GM18520 (cell line): ENCODE data around the gene APH1A.
"Not testable (repeated sequence)": the region's sequence is repeated elsewhere in the genome, so short reads cannot be mapped to it uniquely, and the experiment has no call there.

ENCODE experiments used
- ATAC-seq: cut with Tn5 transposase; IDR thresholded peaks from one replicate; pipeline ENCODE4 v1.9.1; 2021; ENCODE audit not compliant: unreplicated experiment

Gene APH1A

DNA sequence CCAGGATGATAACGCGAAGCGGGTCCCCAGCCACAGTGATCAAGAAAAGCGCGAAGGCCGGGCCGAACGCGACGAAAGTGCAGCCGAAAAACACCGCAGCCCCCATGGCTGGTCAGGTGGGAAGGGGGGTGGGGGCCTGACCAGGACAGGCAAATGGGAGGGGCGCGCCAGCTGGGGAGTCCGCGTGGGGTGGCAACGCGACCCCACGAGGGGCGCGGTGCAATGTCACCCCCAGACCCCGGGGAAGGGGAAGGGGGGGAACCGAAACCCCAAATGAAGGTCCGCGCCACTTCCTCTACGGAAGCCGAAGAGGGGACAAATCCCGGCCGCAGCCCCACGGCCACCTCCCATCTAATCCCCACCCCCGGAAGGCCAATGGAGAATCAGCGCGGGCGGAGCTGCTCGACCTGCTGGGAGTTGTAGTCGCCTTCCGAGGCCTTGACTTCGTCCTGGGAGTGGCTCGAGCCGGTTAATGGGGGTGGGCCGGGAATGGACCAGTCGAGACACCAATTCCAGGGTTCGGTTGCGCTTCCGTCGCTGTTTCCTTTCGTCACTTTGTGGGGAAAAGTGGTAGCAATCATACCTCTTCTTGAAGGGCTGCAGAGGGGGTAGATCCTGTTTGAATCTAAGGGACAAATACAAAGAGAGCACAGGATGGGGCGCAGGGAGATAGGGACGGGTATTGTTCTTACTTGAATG is at the start of gene APH1A:
APH1A (minus strand) TSS at position 312 of the 699 bp plus-strand sequence; CDS start at position 106, 206 bp downstream.
- ATAC-seq: peak; percentile 79

DNA sequence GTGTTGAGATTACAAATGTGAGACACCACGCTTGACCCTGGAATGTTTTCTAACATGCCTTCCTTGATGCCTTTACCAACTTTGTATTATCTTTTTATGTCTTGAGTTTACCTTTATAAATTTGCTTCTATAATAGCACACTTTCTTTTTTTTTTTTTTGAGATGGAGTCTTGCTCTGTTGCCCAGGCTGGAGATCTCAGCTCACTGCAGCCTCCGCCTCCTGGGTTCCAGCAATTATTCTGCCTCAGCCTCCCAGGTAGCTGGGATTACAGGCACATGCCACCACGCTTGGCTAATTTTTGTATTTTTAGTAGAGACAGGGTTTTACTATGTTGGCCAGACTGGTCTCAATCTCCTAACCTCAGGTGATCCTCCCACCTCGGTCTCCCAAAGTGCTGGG is 45.9 kb upstream of the APH1A start:
- ATAC-seq: not testable (repeated sequence)

DNA sequence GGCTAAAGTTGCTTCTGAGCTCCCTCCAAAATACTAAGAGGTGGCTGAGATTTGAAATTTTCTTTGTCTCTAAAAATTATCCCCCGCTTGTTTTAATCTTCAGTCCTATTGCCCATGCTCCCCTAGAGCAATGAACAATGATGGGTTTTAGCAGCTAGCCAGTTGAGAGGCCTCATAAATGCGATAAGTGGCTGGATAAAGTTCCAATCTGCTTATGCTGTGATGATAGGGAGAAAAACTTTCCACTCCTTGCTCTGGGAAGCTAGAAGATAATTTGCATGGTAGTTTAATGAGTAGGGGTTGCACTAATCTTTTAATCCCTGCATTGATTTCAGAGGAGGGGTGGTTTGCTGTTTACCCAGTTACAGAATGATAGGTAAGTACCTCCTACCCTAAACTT is 42.9 kb upstream of the APH1A start:
- ATAC-seq: no peak

DNA sequence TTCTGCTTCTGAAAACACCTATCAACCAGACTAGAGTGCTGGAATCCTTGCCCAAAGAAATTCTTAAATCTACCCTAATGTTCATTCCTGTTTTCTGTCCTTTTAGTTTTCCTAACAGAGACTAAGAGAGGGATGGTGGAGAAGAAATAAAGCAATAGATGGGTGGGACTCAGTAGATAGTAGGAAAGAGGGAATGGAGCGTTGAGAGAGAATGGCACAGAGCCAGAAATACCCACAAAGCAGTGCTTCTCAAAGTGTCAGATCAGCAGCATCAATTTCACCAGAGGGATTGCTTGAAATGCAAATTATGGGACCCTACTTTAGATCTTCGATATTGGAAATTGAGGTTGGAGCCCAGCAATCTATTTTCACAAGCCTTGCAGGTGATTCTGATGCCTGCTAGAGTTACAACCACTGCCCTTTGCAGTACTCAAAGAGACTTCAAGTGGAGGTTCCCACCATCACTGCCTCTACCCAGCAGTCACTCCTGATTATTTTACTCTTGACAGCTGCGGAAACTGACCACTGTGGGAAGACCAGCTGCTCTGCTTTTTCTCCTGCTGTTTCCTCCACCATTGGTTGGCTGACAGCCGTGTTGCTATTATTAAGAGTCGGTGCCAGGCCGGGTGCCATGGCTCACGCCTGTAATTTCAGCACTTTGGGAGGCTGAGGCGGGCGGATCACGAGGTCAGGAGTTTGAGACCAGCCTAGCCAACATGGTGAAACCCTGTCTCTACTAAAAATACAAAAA is 41.1 kb upstream of the APH1A start:
- ATAC-seq: no peak

DNA sequence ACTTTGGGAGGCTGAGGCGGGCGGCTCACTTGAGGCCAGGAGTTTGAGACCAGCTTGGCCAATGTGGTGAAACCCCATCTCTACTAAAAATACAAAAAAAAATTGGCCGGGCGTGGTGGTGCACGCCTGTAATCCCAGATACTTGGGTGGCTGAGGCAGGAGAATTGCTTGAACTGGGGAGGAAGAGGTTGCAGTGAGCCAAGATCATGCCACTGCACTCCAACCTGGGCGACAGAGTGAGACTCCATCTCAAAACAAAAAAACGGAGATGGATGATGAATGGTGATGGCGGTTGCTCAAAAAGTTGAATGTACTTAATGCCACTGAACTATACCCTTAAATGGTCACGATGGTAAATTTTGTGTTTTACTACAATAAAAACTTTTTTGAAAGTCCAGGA is 39.8 kb upstream of the APH1A start:
- not testable (repeated sequence) for ATAC-seq

DNA sequence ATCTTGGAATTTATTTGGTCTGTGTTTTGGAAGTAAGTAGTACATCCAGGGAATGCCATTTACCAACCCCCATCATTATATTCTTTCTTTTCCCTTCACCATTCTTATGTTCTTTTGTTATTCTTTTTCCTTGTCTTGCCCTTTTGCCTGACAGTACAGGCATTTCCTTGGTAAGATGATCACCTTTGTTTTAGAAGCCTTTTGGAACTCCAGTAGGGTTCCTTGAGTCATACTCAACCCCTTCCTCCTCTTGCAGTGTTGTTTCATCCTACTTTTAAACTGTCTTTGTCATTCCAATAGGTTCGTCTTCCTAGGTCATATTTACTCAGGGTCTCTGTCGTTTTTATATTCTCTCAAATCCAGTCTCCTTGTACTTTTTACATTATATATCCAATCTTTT is 34.1 kb upstream of the APH1A start:
- no peak for ATAC-seq

DNA sequence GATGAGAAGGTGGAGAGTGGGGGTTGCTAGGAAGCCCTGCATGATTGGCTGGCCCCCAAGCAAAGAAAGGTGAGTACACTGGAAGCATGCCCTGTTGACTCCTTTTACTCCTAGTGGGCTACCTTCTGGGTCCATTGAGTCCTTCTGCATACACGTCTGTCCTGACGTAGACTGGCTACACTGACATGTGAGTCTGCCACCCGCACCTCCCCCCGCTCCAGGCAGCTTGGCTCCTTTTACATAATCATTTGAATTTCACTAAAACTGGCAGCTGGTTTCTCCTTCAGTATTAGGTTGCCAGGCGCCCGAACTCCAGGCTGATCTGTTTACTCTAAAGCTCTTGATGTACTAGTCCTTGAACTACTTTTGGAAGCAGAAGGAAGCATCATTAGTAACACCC is 33.5 kb upstream of the APH1A start:
- ATAC-seq: no peak

DNA sequence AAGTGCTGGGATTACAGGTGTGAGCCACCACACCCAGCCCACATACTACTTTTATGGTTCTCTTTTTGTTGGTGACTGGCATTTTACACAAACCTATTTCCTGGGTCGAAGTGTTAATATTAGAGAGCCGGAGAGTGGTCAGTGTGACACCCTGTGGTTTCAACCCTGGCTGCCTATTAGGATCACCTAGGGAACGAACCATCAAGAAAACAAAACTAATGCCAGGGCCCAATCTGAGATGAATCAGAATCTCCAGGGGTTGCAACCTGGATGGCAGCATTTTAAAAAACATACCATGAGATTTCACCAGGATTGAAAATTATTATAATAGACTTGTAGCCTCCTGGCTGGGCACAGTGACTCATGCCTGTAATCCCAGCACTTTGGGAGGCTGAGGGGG is 30.9 kb upstream of the APH1A start:
- ATAC-seq: no peak

DNA sequence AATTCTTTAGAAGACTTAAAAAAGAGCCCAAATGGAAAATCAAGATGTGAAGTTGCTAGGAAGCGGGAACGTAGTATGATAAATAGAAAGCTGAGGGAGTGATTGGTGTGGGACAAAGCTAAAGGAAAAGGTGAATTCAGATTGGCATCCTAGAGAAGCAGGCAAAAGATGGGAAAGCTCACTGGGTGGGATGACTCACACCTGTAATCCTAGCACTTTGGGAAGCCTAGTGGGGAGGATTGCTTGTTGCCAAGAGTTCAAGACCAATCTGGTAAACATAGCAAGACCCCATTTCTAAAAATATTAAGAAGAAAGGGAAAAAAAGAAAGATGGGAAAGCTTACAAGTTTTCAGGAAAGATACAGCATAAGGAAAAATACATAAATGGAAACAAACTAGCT is 26.7 kb upstream of the APH1A start:
- no peak for ATAC-seq

DNA sequence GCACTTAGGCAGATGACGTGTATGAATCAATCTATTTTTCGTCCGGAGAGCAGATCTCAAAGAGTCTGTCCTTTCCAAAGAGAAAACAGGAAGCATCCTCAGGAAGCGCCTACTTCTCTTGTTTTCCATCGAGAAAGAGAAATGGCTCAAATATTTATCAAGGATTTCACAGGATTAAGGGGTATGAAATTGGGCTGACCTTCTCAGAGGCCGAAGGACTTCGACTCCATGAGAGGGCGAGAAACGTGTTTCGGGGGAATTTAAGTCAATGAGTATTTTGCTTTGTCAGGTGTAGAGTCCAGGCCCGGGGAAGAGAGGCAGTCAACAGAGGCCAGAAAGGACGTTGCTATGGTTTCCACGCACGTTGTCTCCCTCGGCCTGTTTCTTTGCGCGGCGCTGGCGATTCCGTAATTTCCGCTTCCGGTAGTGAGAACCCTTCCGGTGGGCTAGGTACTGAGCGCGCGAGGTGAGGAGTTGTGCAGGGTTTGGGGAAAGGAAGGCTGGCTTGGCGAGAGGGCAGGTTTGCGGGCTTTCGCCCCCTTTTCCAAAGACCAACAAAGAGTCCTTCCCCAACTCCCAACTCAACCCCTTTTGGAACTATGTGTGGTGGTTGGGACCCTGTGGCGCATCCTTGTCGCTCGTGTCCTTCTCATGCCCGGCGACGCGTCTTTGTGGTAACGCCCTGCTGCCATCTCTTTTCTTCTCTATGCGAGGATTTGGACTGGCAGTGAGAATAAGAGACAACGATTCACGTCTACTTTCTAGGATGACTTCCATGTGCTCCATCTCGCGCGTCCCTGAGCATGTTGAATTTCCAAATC is 24.8 kb upstream of the APH1A start, which contains the start of gene MRPS21:
MRPS21 (plus strand) TSS at position 429 of the 821 bp plus-strand sequence. CDS start 506 bp downstream, outside the sequence.
- peak; percentile 80 for ATAC-seq

DNA sequence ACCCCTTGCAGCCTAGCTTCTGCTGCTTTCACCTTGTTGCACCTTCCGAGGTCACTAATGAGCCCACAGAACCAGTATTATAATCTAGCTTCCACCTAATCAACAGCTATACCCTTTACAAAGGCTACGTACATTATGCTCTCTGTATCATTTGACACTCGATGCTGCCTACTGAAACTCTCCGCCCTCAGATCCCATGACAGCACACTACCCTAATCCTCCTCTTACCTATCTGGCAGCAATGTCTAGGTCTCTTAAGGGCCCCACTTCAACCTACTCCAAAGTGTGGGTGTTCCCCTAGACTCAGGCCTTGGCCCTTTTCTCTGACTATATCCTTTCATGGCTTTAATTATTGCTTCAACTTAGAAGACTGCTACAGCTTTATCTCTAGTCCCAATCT is 20.0 kb upstream of the APH1A start:
- no peak for ATAC-seq

DNA sequence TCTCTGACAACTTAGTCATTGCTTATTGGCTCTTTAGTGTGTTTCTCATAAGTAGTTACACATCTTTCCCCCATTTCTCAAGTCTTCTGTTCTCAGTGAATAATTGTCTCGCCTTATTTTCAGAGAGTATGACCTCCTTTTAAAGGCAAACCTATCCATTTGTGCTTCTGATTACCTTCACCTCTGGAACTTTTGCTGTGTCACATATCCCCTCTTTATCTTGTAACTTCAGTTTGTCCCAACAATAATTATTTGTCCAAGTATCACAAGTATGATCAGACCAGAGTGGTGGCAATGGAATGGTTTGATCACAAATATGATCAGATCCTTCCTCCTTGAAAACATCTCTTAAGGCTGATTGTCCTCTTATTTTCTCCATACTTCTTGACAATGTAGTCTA is 19.6 kb upstream of the APH1A start:
- ATAC-seq: no peak

DNA sequence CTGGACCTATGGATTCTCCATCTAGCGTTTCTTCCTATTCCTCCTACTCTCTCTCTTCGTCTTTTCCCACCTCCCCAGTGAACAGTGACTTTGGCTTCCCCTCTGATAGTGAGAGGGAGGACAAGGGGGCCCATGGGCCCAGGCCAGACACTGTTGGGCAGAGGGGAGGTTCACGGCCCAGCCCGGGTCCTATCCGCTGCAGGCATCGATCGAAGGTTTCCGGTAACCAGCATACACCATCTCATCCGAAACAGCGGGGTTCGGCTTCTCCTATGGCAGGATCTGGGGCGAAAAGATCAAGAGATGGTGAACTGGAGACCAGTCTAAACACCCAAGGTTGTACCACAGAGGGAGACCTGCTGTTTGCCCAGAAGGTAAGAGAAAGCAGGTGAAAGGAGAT is 14.4 kb upstream of the APH1A start:
- no peak for ATAC-seq

DNA sequence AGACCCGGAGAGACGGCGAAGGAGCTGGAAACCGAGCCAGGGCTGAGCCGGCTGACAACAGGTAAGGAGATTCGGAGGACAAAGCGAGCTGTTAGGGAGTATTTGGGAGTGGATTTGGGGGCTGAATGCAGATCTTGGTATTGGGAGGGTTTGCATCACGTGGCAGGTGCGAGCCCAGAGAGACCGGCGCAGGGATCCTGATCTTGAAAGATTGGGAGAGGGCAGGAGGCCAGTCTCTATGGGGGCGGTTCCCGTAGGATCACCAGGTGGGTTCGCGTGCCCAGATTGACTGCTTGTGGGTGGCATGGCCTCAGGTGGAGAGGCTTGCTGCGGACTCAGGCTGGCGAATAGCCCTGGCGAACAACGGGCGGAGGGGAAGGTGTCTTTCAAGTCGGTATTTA is 13.7 kb upstream of the APH1A start:
- no peak for ATAC-seq

DNA sequence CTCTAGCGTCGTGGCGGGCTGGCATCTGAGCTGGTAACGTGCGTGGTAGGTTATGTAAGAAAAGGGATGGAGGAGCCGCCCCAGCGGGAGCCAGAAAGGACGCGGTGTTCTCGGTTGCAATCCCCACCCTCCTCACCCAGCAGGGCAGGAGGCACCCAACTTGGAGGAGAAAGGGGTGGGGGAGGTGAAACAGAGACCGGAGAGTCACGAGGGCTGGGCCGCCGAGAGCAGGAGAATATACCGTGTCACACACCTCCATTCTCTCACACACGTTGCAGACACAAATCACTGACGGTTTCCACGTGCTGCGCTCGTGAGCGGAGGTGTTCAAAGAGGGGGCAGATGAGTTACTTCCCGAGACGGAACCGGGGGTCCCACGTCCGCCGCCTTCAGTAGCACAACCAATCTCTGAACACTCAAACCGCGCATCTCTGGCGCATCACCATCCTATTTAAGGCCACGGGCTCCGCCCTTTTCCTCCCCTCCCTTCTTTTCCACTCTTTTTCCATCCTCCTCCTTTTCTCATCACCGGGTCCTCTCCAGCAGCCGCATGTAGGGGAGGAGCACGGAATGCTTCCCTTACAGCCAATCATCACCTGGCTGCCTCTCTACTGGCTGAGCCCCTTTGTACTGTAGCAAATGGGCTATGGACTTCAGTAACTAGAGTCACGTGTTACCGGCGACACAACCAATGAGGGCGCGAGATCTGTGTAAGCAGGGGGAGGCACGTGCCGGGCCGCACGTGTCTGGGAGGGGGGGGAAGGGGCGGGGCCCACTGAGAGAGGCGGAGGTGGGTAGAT is 13.1 kb upstream of the APH1A start, which contains the start of gene CIART:
CIART (plus strand) TSS at position 797 of the 800 bp plus-strand sequence. CDS start 714 bp downstream, outside the sequence.
- peak; percentile 66 for ATAC-seq

DNA sequence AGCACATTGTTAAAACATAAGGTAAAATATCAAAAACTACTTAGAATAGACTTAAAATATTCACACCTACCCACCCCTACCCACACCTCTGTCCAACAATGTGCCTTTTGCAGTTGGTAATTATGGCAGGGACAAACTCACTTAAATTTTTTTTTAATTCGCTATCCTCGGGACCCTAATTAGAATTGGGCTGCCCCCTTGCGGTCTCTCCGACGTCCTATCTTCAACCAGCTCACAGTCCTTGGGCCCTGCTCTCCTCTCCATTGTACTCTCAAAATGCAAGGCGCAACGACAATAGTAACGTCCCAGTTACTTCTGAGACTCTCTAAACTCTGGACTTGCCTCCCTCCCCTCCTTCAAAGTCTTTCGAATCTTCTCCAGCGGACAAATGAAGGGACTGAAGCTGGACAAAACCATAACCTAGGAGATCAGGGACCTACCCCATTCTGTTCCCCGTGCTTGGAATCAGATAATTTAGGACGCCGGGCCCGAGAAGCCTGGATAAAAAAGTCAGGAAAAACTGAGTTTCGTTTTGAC is 12.5 kb upstream of the APH1A start:
- no peak for ATAC-seq

DNA sequence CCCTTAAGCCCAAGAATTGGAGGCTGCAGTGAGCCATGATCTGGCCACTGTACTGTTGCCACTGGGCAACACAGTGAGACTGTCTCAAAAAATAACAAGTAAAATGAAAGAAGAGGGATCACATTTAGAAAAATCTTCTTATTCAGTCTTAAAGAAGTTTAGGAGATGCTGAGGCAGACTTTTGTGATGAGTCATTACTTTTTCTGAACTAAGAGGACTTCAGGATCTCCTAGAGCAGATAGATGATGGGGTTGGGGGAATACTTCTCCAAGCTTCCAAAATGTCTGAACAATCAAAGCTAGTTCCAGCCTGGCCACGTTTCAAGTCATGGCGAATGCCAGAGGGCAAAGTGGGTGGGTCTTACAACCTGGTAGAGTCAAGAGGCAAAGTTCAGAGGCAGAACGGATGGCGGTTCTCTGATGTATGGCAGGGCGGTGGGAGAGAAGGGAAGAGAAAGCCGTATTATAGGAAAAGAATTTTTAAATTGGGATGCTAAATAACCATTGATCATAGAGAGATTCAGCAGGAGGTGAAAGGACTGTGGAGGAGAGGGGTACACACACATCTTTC is 11.4 kb upstream of the APH1A start:
- no peak for ATAC-seq

DNA sequence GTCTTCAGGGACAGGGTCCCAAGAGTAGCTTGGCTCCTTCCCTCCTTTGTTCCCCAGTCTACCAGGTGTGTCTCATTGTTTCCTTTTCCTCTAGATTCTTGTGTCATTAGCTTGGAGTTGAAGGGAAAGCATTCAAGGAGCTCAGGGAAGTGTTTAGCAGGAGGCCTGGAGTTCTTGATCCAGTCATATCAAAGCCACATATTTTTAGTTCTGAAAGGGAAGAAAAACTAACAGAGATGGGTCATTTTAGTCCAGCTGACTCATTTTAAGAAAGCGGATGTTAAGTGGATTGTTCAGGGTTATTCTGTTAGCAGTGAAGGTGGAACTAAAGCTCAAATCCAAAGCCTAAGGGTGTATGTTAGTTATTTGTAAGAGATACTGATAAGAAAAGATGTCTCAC is 4.5 kb upstream of the APH1A start:
- no peak for ATAC-seq

DNA sequence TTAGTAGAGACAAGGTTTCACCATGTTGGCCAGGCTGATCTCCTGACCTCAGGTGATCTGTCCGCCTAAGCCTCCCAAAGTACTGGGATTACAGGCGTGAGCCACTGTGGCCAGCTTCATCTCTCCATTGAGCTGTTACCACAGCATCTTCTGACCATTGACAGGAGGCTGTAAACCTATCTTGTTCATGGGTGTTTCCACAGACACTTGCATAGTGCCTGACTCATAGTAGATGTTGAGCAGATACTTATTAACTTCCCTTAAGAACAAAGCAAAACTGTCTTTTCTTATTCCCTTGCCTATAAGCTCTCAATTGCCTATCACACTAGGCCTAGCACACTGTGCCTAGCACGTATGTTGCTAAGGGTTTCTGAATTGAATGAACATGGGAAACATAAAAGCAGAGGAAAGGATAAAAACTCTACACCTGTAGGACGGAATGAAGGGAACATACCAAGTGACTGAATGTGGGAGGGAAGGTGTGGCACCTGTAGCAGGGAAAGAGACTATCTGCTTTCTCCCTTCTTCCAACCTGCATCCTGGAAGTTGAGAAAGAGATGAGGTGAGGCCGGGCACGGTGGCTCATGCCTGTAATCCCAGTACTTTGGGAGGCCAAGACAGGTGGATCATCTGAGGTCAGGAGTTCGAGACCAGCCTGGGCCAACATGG is 2.6 kb upstream of the APH1A start:
- ATAC-seq: no peak
